GM21528 (cell line): ENCODE data around the gene ASS1.

Experiments used
- ATAC-seq: cut with Tn5 transposase; IDR thresholded peaks from one replicate; pipeline ENCODE4 v1.9.1; 2021; ENCODE audit warnings: mild to moderate bottlenecking, moderate library complexity; ENCODE audit not compliant: unreplicated experiment, low FRiP score

The ASS1 gene

DNA sequence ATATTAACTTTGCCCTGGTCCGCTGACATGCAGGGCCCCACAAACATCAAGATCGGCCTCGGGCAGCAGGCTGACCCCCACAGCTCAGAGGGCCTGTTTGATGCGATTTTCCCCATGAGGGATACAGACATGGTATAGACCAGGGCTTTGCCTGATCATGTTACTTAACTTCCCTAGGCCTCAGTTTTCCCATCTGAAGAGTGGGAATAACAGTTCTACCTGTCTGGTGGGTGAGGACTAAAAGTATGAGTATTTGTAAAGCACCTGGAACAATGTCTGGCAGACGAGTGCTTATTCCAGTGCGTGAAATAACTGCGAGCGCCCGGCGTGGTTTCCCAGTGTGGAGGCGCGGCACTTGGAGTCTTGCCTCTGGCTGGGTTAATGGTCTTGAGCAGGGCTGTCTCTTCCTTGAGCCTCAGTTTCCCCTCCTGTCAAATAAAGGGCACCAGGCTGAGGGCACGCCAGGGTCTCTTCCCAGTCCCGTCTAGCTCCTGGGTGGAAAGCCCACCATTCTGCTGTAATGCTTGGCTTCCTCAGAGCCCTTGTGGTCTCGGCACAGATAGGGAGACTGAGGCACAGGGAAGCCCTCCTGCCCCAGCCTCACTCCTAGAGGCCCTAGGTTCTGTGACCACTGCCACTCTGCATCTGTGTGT lies 47.2 kb downstream of the ASS1 start:
- ATAC-seq, result no peak

DNA sequence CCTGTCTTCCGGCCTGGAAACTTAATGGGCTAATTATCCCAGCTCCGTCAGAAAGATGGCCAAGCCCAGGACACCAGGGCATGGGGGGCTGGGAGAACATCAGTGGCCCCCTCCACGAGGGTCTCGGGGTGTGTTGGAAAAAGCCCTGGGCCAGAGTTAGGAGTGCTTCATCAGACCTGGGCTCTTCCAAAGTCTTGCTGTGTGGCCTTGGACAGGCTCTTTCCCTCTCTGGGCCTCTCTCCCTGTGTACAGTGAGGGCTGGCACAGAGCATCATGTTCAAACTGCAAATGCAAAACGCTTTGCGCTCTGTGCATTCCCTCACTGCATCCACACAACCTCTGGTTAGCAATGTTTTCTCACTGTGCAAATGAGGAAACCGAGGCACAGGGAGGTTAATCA lies 48.3 kb downstream of the ASS1 start:
- no peak for ATAC-seq

DNA sequence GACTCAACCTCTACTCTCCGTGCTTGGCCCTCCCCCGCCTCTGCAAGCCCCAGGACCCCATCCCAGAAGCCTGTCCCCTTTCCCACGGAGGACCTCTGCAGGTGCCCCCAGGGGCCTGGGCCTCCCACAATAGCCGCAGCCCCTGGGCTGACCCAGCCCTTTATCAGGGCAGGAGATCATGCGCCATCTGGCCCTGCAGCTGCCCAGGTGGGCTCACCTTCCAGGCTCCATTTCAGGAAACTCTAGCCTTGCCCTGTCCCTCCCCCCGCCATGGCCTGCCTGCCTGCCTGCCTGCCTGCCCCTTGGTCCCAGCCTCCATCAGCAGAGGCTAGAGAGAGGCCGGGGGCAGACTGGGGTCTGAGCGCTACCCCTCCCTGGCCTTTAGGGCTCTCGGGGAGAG lies 48.7 kb downstream of the ASS1 start:
- ATAC-seq, result no peak

DNA sequence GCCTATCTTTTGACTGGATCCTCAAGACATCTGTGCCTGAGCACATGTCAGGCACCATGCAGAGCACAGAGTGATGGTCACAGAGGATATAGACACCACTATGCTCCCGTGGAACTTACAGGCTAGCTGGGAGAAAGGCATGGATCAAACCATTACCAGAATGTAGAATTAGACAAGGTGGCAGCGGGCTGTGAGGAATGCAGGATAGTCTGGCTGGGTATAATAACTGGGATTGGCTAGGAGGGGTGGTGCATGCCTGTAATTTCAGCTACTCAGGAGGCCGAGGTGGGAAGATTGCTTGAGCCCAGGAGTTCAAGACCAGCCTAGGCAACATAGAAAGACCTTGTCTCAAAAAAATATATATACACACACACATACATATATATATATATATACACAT lies 50.3 kb downstream of the ASS1 start:
- ATAC-seq, result no peak

DNA sequence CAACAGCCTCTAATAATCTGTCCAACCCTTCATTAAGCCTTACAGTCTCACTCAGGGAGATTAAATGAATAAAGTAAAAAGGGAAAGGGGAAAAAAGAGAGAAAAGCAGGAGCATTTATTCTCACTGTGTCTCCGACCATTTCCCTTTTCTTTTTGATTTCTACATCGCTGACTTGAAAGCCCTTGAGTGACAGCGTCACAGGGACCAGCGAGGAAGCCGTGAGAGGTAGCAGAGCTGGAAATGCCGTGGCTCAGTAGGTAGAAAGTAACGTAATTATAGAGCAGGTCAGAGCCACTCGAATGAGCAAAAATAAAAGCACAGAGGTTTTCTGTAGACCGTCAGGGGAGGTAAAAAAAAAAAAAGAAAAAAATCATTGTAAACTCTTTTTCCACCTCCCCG lies 52.4 kb downstream of the ASS1 start:
- no peak for ATAC-seq

DNA sequence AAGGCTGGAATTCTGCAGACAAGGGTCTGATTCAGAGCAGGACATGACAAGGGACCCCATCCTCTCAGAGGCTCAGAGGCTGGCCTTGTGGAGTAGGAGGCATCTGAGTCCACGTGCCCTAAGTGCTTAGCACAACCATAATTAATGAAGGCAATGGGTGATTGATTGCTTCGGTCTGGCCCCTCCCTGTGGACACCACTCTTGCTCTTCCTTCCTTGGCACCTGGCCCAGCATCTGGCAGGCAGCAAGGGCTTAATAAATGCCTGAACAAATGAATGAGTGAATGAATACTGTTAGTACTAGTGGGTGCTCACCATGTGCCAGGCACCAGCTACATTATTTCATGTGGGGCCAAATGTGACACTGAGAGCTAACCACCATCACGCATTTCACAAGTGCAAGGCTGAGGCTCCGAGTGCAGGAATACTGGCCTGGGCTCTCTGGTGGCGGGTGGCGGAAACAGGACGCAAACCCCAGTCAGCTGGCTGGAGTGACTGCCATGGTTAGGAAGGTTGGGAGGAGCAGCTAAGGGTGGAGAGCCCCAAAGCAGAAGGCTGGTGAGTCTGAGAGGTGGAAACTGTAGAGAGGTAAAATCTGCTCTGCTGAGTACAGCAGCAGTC lies 53.6 kb downstream of the ASS1 start:
- ATAC-seq, result no peak

DNA sequence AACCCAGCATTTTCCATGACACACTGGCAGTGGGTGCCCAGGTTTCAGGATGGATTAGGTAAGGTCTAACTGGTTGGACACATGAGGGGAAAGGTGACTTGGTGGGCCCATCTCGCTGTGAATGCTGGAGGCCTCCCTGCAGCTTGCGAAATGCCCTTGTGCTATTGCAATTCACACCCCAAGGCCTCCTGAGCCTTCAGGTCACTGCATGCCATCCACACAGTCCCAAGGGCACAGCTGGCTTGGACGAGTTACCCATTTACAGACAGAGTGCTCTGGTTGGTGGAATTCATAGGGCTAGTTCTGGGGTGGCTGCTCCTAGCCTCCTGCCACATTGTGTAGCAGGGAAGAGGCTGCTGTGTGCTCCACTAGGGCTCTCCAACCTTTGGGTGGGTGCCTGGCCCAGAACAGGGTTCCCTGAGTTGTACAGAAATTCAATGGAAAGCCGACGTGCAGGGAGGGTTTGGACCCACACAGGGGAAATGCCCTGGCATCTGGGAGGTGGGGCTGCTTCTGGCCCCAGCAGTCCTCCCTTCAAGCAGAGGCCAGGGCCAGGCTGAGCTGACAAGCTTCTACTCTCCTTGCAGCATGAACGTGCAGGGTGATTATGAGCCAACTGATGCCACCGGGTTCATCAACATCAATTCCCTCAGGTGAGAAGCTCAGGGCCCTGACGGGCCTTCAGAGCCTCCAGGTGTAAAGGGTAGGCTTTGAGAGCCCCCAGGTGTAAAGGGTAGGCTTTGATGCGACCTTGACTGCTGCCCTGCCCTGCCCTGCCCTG lies 54.3 kb downstream of the ASS1 start:
- ATAC-seq, result no peak

DNA sequence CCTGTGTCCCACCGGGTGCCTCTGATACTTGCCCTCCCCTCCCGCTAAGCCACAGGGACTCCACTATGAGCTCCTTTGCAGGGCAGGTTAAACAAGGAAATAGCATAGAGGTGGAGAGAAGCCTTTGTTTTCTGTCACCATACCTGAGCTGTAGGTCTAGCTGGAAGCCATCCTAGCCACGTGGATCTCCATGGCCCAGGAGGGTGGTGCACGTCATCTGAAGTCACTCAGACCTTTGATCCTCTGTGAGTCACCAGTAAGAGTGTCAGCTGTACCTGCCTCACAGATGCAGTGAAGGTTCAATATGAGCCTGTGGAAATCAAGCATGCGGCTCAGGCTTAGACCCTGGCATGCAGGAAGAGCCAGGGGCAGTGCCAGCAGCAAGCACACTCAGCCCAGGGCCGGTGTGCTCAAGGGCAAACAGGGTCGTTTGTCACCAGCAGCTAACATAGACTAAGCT lies 55.1 kb downstream of the ASS1 start:
- no peak for ATAC-seq

DNA sequence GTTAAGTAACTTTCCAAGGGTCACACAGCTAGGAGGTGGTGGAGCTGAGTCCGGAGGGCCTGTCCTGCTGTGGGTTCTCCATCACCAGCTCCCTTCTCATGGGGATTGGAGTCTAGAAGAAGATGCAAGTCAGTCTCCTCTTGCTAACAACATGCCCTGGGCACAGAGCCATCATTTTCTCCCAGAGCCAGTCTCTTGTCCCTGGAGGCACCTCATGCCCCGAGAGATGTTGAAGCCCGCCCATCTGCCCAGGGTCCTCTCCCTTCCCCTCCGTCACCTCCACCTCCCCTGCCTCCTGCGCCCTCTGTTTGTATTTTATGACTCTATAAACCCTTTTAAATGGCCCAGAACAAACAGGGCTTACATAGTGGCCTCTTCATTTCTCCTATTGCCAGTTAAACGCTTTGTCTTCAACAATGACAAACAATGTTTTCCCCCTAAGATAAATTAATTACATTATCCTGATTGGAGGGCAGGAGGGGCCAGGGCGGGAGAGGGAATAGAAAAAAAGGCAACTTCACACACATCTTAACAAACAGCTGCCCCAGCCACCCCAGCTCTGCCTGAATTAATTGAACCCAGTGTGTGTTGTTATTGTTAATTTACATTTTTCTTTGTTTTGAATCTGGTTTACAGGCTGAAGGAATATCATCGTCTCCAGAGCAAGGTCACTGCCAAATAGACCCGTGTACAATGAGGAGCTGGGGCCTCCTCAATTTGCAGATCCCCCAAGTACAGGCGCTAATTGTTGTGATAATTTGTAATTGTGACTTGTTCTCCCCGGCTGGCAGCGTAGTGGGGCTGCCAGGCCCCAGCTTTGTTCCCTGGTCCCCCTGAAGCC lies 55.8 kb downstream of the ASS1 start:
- no peak for ATAC-seq

DNA sequence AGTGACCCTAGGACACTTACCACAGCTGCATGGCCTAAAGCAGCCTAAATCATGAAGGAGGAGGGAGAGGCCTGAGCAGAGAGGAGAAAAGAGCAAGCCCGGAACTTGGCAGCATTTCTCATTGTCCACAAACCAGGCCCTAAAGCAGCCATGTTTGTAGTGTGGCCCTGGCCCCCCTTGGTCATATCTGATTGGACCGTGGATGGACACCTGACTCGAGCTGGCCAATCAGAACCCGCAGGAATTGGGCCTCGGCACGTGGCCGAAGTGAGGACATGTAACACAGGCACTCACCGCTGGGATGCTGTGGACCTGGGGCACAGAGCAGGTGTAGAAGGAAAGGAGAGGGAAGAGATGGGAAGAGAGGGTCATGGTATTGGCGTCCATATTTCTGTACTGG lies 56.9 kb downstream of the ASS1 start:
- ATAC-seq, result no peak

DNA sequence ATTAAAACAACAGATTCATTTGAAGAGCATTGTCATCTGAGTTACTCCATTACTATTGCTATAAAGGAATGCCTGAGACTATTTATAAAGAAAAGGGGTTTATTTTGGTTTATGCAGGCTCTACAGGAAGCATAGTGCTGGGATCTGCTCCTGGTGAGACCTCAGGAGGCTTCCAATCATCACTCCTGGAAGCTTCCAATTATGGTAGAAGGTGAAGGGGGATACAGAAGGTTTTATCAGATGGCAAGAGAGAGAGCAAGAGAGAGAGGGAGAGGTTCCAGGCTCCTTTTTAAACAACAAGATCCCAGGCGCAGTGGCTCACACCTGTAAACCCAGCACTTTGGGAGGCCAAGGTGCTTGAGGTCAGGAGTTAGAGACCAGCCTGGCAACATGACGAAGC lies 63.5 kb downstream of the ASS1 start:
- ATAC-seq, result no peak

DNA sequence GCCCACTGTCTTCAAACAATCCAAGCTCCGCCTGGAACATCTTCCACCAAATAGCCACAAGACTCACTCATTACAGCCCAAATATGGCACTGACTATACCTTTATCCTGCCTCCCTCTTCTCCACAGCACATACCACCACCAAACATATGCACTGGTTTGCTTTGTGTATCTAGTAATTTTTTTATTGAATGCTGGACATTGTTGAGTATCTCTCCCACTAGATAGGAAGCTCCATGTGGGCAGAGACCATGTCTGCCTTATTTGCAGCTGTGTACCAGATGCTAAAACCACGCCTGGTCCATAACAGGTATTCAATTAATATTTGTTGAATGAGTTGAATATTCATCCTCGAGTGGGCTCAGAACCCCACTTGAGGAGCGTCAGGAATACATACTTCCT lies 67.4 kb downstream of the ASS1 start:
- ATAC-seq, result no peak

DNA sequence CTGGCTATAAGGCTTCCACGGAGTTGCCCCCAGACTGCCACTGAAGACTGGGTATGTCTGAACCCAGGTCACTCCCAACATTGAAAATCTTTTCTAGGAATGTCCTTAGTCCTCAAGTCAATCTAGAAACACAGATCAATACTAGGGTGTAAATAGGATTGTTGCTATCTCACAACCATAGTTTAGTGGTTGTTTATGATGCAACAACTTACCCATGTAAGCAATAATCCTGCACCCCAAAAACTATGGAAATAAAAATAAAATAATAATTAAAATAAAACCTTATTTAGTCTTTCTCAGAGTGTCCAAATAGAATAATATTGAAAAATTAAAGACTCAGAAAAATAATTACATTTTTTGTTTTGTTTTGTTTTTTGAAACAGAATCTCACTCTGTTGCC lies 68.3 kb downstream of the ASS1 start:
- no peak for ATAC-seq

DNA sequence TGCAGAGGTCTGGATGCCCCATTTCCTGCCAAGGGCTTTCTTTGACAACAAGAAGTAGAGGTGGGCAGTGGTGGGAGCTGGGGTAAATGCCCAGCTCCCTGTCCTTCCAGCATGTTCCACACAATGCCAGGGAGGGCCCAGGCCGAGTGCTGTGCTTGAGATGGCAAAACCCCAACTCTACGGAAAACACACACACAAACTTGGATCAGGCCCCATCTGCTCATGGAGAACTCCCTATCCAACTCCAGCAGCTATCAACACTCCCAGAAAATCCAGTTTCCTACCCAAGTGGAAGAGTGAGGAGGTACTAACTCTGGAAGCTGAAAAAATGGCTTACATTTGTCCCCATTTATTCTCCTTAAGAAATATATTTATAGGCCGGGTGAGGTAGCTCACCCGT lies 73.5 kb downstream of the ASS1 start:
- ATAC-seq, result no peak

DNA sequence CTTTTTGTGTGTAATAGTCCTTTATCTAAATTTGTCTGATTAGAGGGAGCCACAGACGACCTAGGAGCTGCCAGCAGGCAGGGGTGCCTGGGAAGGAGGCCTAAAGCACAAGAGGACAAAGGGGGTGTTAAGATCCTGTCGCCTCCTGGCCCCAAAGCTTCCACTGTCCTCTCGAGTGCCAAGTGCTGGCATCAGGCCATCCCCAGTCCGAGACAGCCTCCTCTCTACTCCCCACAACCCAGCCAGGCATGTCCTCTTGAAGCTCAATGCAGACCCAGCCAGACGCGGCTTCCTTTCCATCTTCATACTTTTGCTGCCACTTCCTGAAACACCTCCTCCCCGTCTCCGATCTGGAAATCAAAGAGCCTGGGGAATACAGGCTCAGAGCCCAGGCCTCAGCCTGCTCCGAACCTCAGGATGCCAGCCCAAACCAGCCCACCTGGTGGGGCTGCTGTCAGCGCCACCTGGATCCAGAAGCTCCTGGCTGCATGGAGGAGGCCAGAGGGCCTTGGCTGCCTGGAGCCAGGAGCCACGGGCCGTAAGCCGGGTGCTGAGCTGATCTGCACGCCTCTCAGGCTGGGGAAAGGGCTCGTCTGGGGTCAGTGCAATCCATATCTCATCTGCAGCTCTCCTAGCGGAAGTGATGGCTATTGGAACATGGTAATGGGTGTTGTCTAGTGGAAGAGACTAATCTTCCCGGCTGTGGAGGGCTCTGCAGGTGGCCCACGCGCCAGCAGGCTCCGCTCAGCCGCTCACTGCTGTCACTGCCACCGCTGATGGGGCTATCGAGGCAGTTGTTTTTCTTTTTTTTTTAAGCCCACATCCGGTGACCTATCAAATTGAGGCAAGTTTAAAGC lies 74.4 kb downstream of the ASS1 start:
- no peak for ATAC-seq

DNA sequence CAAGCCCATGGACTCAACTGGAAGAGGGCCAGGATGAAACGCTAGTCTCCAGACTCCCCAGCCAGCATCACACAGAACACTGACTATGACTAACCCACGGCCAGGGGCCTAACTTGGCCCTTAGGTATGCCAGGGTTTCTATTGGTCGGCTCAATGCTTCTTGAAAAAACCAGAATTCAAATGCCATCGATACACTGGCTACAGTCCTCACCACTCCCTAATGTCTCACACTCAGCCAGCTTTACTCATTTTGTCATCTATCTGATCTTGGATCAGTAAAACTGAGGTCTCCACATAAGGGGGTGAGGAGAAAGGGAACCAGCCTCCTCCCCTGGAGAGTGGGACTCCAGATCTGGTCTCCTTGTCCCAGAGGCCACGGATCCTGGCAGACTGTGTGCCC lies 75.2 kb downstream of the ASS1 start:
- ATAC-seq, result no peak

DNA sequence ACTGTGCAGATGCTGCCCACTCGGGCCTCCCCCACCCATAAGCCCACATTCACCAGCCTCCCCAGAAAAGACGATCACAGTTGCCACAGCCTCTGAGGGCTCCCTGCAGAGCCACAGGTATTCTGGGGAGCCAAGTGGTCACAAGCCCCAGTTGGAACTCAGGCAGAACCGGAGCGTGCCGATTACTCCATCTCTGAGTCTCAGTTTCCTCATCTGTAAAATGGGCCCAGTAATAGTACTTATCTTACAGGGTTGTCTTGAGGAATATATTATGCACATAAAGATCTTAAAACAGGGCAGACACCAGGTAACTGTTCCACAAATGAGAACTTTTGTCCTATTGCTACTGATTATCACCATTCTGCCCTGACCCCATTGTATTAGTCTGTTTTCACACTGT lies 77.0 kb downstream of the ASS1 start:
- no peak for ATAC-seq

DNA sequence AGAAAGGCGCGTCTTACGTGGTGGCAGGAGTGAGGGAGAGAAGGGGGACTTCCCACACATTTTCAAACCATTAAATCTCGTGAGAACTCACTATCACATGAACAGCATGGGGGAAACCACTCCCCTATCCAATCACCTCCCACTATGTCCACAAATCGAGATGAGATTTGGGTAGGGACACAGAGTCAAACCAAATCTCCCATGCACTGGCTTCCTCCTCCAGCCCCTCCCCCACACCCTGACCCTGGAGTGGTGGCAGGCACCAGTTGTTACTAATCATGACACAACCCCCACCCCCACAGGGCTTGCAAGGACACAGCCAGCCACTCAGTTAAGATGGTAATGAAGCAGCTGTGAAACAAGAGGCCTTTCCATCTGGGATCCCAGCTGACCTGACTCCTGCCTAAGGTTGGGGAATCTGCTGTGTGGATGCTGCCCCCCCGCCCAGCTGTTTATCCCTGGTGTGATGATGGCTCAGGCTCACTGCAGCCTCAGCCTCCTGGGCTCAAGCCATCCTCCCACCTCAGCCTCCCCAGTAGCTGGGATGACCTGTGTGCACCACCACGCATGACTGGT lies 77.6 kb downstream of the ASS1 start:
- no peak for ATAC-seq

DNA sequence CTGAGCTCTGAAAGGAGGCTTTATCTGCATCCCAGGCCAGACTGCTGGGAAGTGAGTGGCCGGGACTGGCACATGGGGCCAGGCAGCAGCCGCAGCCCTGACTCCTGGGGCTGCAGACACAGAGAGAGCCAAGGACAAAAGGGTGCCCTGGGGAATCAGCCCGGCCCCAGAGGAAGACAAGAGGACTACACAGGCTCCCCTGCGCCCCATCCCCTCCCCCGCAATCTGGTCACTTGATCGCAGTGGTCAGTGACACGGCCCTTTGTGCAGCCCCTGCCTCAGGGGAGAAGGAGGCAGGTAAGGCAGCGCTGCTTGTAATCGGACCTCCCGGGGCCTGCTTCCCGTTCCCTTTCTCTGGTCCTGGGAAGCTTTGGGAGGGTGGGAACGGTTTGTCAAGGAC lies 79.2 kb downstream of the ASS1 start:
- ATAC-seq, result no peak
